Measurements from ENCODE around the gene PIGM.

PIGM gene

DNA sequence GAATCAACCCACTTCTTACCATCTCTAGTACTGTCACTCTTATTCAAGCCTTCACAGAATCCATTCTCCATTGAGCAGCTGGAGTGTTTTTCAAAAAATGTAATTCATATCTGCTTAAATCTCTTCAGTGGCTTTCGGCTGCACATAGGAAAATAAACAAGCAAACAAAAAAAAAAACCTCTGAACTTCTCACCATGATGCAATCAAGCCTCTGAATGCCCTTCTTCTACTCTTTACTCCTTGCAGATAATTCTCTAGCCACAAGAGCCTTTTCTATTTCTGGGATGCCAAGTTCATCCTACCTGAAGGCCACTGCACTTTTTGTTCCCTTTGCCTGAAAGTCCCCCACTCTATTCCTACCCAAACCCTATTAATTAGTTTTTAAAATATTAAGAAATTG, 14.2 kb downstream of the PIGM start:
- H3K36me3 ChIP-seq = no peaks in the 10 kb centered on the region
- TF ChIP-seq CTCF (IDR thresholded peaks at IDR 0.05; ENCODE audit: low read depth, low read length) = no peak
- no peak overlapping the region for H3K4me3 ChIP-seq (ENCODE audit: low read depth, low read length)
- peaks cover 27% of the 10 kb centered on the region for H3K27me3 ChIP-seq
- DNase-seq = no peak
- 0 out of 2 replicates have a peak, but pooled peaks cover 3% of the 10 kb centered on the region for H3K4me1 ChIP-seq
- no peaks in the 10 kb centered on the region for H3K9me3 ChIP-seq

DNA sequence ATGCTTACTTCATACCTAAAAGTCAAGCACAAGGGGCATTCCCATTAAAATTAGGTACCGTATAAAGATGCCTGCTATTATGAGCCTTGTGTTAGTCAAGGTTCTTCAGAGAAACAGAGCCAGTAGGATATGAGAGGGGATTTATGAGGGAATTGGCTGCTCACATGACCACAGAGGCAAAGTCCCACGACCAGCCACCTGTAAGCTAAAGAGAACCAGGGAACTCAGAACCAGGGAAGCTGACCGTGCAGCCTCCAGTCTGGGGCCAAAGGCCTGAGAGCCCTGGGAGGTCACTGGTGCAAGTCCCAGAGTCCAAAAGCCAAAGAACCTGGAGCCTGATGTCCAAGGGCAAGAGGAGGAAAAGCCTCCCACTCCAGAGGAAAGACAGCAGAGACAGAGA, 20.0 kb downstream of the PIGM start:
- H3K36me3 ChIP-seq = no peaks in the 10 kb centered on the region
- no peak overlapping the region for H3K4me3 ChIP-seq (ENCODE audit: low read depth, low read length)
- no peaks in the 10 kb centered on the region for H3K4me1 ChIP-seq
- H3K27me3 ChIP-seq = peaks cover 19% of the 10 kb centered on the region
- DNase-seq = no peak
- no peaks in the 10 kb centered on the region for H3K9me3 ChIP-seq
- TF ChIP-seq CTCF (IDR thresholded peaks at IDR 0.05; ENCODE audit: low read depth, low read length) = no peak

GRCh38 chr1:160009801-160010200, 22.0 kb downstream of the PIGM start:
- no peaks in the 10 kb centered on the region for H3K36me3 ChIP-seq
- H3K27me3 ChIP-seq = peaks cover 17% of the 10 kb centered on the region
- H3K4me3 ChIP-seq (ENCODE audit: low read depth, low read length) = no peak overlapping the region
- no peaks in the 10 kb centered on the region for H3K4me1 ChIP-seq
- H3K9me3 ChIP-seq = no peaks in the 10 kb centered on the region
- DNase-seq = no peak
- no peak for TF ChIP-seq CTCF (IDR thresholded peaks at IDR 0.05; ENCODE audit: low read depth, low read length)

DNA sequence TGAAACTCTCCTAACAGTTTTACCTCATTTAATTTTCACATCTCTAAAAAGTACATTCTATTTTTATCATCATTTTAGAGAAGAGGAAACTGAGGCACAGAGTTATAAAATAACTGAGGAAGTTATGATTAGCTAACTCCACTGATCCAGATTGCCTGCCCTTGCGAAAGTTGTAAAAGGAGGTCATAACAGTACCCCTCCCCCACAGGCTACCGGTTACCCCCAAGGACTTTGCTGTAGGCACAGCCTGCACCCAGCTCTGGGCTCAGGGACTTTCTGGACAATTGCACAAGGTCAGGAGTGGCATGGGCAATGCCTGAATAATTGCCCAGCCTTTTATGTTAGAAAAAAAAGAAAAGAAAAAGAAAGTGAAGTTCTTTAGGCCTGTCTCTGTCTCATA, 22.7 kb downstream of the PIGM start:
- no peaks in the 10 kb centered on the region for H3K9me3 ChIP-seq
- no peaks in the 10 kb centered on the region for H3K4me1 ChIP-seq
- H3K36me3 ChIP-seq = no peaks in the 10 kb centered on the region
- H3K4me3 ChIP-seq (ENCODE audit: low read depth, low read length) = no peak overlapping the region
- no peak for DNase-seq
- peaks cover 11% of the 10 kb centered on the region for H3K27me3 ChIP-seq
- no peak for TF ChIP-seq CTCF (IDR thresholded peaks at IDR 0.05; ENCODE audit: low read depth, low read length)

DNA sequence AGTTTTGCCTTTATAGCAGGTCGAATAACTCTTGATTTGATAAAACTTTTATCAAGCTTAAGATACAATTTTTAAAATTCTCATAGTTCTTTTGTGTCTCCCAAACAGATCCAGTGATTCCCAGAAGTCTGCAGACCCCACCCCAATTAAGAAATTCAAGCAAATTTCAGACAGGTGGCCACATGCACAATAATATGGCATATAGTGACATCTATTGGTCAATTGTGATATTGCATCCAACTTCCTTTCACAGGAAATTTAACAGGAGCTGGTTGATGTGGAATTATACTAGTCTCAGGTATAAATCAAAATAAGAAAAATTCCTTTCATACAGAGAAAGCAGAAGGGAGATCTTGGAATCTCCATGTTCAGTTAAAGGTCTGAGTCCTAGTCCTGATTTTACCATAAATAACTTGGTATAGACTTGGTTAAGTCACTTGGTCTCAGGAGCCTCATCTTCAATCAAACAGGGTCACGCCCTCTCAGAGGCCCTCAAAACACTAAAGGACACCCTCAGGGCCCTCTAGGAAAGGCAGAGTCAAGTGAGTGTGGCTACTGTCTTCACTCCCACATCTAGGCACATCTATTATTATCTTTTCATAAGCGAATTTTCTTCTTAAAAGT, 24.1 kb downstream of the PIGM start:
- no peaks in the 10 kb centered on the region for H3K4me1 ChIP-seq
- no peak for DNase-seq
- peaks cover 4% of the 10 kb centered on the region for H3K27me3 ChIP-seq
- no peak overlapping the region for H3K4me3 ChIP-seq (ENCODE audit: low read depth, low read length)
- H3K9me3 ChIP-seq = no peaks in the 10 kb centered on the region
- peak; percentile 69 for TF ChIP-seq CTCF (IDR thresholded peaks at IDR 0.05; ENCODE audit: low read depth, low read length)
- H3K36me3 ChIP-seq = no peaks in the 10 kb centered on the region

- peak; percentile 99 for TF ChIP-seq CTCF (IDR thresholded peaks at IDR 0.05; ENCODE audit: low read depth, low read length)
- no peak overlapping the region for H3K4me3 ChIP-seq (ENCODE audit: low read depth, low read length)
- H3K27me3 ChIP-seq = peaks cover 2% of the 10 kb centered on the region
- H3K9me3 ChIP-seq = no peaks in the 10 kb centered on the region
- DNase-seq = peak; percentile 79
- H3K36me3 ChIP-seq = no peaks in the 10 kb centered on the region
- H3K4me1 ChIP-seq = no peaks in the 10 kb centered on the region
These were observed 25.4 kb downstream of the PIGM start for GRCh38 chr1:160006312-160006940.

Measured in BE2C (cell line).